ENCODE measurements around the gene NFATC2IP. TPM values are rescaled to one million over a fixed set of nuclear protein-coding genes. Genes with fewer than 3 reads are reported as not detected.

The NFATC2IP gene
- total and polyA plus RNA-seq, 9 of the 15 experiments (the other 6 are each of a cell fraction or from before 2014, with no cell fraction given) = 15.6 to 106 (median 46.9) TPM

DNA sequence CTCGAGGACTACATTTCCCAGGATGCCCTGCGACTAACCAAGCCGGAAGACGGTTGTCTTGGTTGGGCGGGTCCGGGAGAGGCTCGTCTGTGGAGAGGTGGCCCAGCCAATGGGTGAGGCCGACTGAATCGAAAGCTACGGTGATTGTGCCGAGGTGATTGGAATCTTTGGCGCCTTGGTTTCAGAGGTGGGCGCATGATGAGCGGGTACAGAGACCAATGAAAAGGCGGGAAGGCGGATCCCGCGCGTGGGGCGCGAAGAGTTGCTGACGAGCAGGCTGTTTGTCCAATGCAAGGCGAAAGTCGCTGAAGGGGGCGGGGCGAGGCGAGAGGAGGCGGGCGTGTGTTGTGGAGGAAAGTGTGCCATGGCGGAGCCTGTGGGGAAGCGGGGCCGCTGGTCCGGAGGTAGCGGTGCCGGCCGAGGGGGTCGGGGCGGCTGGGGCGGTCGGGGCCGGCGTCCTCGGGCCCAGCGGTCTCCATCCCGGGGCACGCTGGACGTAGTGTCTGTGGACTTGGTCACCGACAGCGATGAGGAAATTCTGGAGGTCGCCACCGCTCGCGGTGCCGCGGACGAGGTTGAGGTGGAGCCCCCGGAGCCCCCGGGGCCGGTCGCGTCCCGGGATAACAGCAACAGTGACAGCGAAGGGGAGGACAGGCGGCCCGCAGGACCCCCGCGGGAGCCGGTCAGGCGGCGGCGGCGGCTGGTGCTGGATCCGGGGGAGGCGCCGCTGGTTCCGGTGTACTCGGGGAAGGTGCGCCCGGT lies at the start of gene NFATC2IP (continued):
- TF ChIP-seq, protein P1, sequence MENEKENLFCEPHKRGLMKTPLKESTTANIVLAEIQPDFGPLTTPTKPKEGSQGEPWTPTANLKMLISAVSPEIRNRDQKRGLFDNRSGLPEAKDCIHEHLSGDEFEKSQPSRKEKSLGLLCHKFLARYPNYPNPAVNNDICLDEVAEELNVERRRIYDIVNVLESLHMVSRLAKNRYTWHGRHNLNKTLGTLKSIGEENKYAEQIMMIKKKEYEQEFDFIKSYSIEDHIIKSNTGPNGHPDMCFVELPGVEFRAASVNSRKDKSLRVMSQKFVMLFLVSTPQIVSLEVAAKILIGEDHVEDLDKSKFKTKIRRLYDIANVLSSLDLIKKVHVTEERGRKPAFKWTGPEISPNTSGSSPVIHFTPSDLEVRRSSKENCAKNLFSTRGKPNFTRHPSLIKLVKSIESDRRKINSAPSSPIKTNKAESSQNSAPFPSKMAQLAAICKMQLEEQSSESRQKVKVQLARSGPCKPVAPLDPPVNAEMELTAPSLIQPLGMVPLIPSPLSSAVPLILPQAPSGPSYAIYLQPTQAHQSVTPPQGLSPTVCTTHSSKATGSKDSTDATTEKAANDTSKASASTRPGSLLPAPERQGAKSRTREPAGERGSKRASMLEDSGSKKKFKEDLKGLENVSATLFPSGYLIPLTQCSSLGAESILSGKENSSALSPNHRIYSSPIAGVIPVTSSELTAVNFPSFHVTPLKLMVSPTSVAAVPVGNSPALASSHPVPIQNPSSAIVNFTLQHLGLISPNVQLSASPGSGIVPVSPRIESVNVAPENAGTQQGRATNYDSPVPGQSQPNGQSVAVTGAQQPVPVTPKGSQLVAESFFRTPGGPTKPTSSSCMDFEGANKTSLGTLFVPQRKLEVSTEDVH (IDR thresholded peaks at IDR 0.05; ENCODE audit: low read depth, partially characterized antibody) = peak; percentile 95
- TF ChIP-seq GABPA (tag; conservative IDR thresholded peaks at IDR 0.05; ENCODE audit: low read depth) = peak; percentile 94
- TF ChIP-seq ZNF436 (CRISPR knock-in tag; IDR thresholded peaks at IDR 0.05) = no peak
- no peak for TF ChIP-seq ZBED1 (IDR thresholded peaks at IDR 0.05)
- TF ChIP-seq TAL1 (IDR thresholded peaks at IDR 0.05) = no peak
- no peak for TF ChIP-seq HNRNPLL (IDR thresholded peaks at IDR 0.05; ENCODE audit: low read depth, low read length, poor library complexity, severe bottlenecking)
- no peak for TF ChIP-seq DNMT1 (IDR thresholded peaks at IDR 0.05)
- TF ChIP-seq, protein P2, sequence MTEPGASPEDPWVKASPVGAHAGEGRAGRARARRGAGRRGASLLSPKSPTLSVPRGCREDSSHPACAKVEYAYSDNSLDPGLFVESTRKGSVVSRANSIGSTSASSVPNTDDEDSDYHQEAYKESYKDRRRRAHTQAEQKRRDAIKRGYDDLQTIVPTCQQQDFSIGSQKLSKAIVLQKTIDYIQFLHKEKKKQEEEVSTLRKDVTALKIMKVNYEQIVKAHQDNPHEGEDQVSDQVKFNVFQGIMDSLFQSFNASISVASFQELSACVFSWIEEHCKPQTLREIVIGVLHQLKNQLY (CRISPR knock-in tag; conservative IDR thresholded peaks at IDR 0.05) = no peak
- no peak for TF ChIP-seq ARID1B (IDR thresholded peaks at IDR 0.05)
- no peak for TF ChIP-seq SETDB1 (IDR thresholded peaks at IDR 0.05; ENCODE audit: low read length)
- TF ChIP-seq POLR2B (IDR thresholded peaks at IDR 0.05; ENCODE audit: low read depth, partially characterized antibody) = peak; percentile 78
- TF ChIP-seq BACH1 (tag; IDR thresholded peaks at IDR 0.05) = no peak
- no peak for TF ChIP-seq ZNF274 (IDR thresholded peaks at IDR 0.05; ENCODE audit: borderline replicate concordance, low read depth, low read length)
- TF ChIP-seq ZNF282 (CRISPR knock-in tag; IDR thresholded peaks at IDR 0.05) = no peak
- TF ChIP-seq EWSR1 (IDR thresholded peaks at IDR 0.05; ENCODE audit: borderline replicate concordance, low read depth, partially characterized antibody) = no peak
- TF ChIP-seq KDM5B (IDR thresholded peaks at IDR 0.05; ENCODE audit: insufficient replicate concordance, low read depth, low read length) = peak; percentile 71
- TF ChIP-seq, protein P3, sequence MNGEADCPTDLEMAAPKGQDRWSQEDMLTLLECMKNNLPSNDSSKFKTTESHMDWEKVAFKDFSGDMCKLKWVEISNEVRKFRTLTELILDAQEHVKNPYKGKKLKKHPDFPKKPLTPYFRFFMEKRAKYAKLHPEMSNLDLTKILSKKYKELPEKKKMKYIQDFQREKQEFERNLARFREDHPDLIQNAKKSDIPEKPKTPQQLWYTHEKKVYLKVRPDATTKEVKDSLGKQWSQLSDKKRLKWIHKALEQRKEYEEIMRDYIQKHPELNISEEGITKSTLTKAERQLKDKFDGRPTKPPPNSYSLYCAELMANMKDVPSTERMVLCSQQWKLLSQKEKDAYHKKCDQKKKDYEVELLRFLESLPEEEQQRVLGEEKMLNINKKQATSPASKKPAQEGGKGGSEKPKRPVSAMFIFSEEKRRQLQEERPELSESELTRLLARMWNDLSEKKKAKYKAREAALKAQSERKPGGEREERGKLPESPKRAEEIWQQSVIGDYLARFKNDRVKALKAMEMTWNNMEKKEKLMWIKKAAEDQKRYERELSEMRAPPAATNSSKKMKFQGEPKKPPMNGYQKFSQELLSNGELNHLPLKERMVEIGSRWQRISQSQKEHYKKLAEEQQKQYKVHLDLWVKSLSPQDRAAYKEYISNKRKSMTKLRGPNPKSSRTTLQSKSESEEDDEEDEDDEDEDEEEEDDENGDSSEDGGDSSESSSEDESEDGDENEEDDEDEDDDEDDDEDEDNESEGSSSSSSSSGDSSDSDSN (IDR thresholded peaks at IDR 0.05; ENCODE audit: borderline replicate concordance in 1 of 2, low read depth in 2 of 2, low read length in 2 of 2) = peak; percentile 90 to 95; a peak in 2 of 4 replicates

Data from K562 (cell line).